ENCODE measurements around the gene ICAM1. TPM values are rescaled to one million over a fixed set of nuclear protein-coding genes. Genes with fewer than 3 reads are reported as not detected.

Gene ICAM1
- total and polyA plus RNA-seq, 11 donors = 6.0 to 87.6 (median 9.7) TPM

- intact Hi-C loops (cut with DNase I) = loop anchor here in 1 of 10 donors (5.0 kb wide), 1 partner anchor 35 kb away; the partner anchor contains the start of gene DNMT1
- DNase-seq = peak in 4 of 5 donors; percentile 19 to 68 (median 56)
Observed at GRCh38 chr19:10227026-10227971, 43.6 kb upstream of the ICAM1 start.

GRCh38 chr19:10228393-10228792, 42.5 kb upstream of the ICAM1 start:
- ATAC-seq (no peak), DNase-seq (no peak)
- H3K4me3 ChIP-seq = no peak overlapping the region
- peaks cover 0 to 53% (median 35%) of the 10 kb centered on the region in 12 donors for H3K4me1 ChIP-seq
- peaks cover 0 to 12% (median 3%) of the 10 kb centered on the region in 9 donors for H3K36me3 ChIP-seq
- intact Hi-C loops (cut with DNase I) = loop anchor here in 4 of 10 donors (2.0 to 5.0 kb wide), 3 partner anchors 20 to 36 kb away; partner anchors contain the start of gene DNMT1 (in 1 of the 4)
- WGBS, 4 donors = 78 to 90% (median 87%) methylated on average over 5 of the region's 5 CpGs
- H3K9me3 ChIP-seq = no peaks in the 10 kb centered on the region
- TF ChIP-seq, protein P1, sequence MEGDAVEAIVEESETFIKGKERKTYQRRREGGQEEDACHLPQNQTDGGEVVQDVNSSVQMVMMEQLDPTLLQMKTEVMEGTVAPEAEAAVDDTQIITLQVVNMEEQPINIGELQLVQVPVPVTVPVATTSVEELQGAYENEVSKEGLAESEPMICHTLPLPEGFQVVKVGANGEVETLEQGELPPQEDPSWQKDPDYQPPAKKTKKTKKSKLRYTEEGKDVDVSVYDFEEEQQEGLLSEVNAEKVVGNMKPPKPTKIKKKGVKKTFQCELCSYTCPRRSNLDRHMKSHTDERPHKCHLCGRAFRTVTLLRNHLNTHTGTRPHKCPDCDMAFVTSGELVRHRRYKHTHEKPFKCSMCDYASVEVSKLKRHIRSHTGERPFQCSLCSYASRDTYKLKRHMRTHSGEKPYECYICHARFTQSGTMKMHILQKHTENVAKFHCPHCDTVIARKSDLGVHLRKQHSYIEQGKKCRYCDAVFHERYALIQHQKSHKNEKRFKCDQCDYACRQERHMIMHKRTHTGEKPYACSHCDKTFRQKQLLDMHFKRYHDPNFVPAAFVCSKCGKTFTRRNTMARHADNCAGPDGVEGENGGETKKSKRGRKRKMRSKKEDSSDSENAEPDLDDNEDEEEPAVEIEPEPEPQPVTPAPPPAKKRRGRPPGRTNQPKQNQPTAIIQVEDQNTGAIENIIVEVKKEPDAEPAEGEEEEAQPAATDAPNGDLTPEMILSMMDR (IDR thresholded peaks at IDR 0.05) = no peak
- TF ChIP-seq POLR2A (IDR thresholded peaks at IDR 0.05) = no peak
- H3K27ac ChIP-seq = peak overlapping the region in 10 of 12 donors; percentile 12 to 99 (median 90)
- peaks cover 0 to 11% (median 0%) of the 10 kb centered on the region in 9 donors for H3K27me3 ChIP-seq

More at GRCh38 chr19:10227026-10227971, 43.6 kb upstream of the ICAM1 start:
- WGBS, 4 donors = 62 to 69% (median 63%) methylated on average over 20 to 28 of the region's 28 CpGs
- Histone ChIP-seq H3K27ac (peak overlapping the region; percentile 57 to 88 (median 77)), H3K4me1 (peaks cover 0 to 53% (median 35%) of the 10 kb centered on the region in 12 donors), H3K9me3 (no peaks in the 10 kb centered on the region), H3K4me3 (peak overlapping the region in 6 of 12 donors; percentile 6 to 25 (median 14)), H3K27me3 (peaks cover 0 to 11% (median 0%) of the 10 kb centered on the region in 9 donors), H3K36me3 (peaks cover 0 to 19% (median 7%) of the 10 kb centered on the region in 9 donors)
- no peak for TF ChIP-seq POLR2A (IDR thresholded peaks at IDR 0.05)
- TF ChIP-seq, protein P1 (IDR thresholded peaks at IDR 0.05) = peak in 4 of 12 donors; percentile 6 to 35 (median 23)
- ATAC-seq = peak; percentile 5 to 31 (median 16)

GRCh38 chr19:10228920-10229319, 42.0 kb upstream of the ICAM1 start:
- Histone ChIP-seq H3K4me1 (peaks cover 0 to 53% (median 35%) of the 10 kb centered on the region in 12 donors), H3K27ac (peak overlapping the region in 10 of 12 donors; percentile 12 to 99 (median 93))

More at GRCh38 chr19:10228920-10229319, 42.0 kb upstream of the ICAM1 start:
- DNase-seq (no peak), ATAC-seq (no peak)
- Histone ChIP-seq H3K27me3 (peaks cover 0 to 11% (median 0%) of the 10 kb centered on the region in 9 donors), H3K9me3 (no peaks in the 10 kb centered on the region), H3K4me3 (peak overlapping the region in 4 of 12 donors; percentile 68 to 90 (median 84)), H3K36me3 (peaks cover 0 to 8% (median 3%) of the 10 kb centered on the region in 9 donors)
- intact Hi-C loops (cut with DNase I) = loop anchor here in 4 of 10 donors (2.0 to 5.0 kb wide), 3 partner anchors 20 to 37 kb away; partner anchors contain the start of gene DNMT1 (in 1 of the 4)
- TF ChIP-seq POLR2A (IDR thresholded peaks at IDR 0.05) = no peak
- TF ChIP-seq, protein P1 (IDR thresholded peaks at IDR 0.05) = peak; percentile 32 to 59 (median 50)
- 40 to 63% (median 44%) methylated on average over 2 of the region's 2 CpGs for WGBS, 4 donors

All from heart left ventricle (tissue), 16 donors.